Neural cell (in vitro differentiated cells): ENCODE measurements around the gene GPRIN1. TPM values are rescaled to one million over a fixed set of nuclear protein-coding genes. Genes with fewer than 3 reads are reported as not detected.

Experiments
- H2AFZ ChIP-seq: fragments of 200-600, 300-800 bp; sonication (generic), shearing (Covaris generic); 2 replicates; pipeline ENCODE4 v1.6.0; 2014; ENCODE audit warnings: low read depth, mild to moderate bottlenecking, antibody characterized with exemption, low read length, moderate library complexity
- H3F3A ChIP-seq: fragments of 200-600 bp; shearing (Covaris generic); 2 replicates; pipeline ENCODE4 v1.6.1; 2016; ENCODE audit warnings: mild to moderate bottlenecking, moderate library complexity, mixed read lengths, antibody characterized with exemption, low read length; ENCODE audit not compliant: insufficient read depth, poor library complexity, severe bottlenecking
- H3K27ac ChIP-seq: fragments of 200-600, 300-800 bp; sonication (generic), shearing (Covaris generic); 2 replicates; pipeline ENCODE4 v1.5.1; 2014; ENCODE audit warnings: mild to moderate bottlenecking, low read length, moderate library complexity
- H3K27me3 ChIP-seq: fragments of 300-800, 200-600 bp; sonication (generic), shearing (Covaris generic); 2 replicates; pipeline ENCODE4 v1.6.0; 2014; ENCODE audit warnings: mild to moderate bottlenecking, low read depth, low read length, moderate library complexity; ENCODE audit not compliant: insufficient read depth
- H3K36me3 ChIP-seq: fragments of 300-800, 200-600 bp; sonication (generic), shearing (Covaris generic); 2 replicates; pipeline ENCODE4 v1.5.1; 2014; ENCODE audit warnings: mild to moderate bottlenecking, antibody characterized with exemption, low read length, moderate library complexity; ENCODE audit not compliant: insufficient read depth
- H3K4me2 ChIP-seq: fragments of 300-800, 200-600 bp; sonication (generic), shearing (Covaris generic); 2 replicates; pipeline ENCODE4 v1.6.0; 2014; ENCODE audit warnings: mild to moderate bottlenecking, low read length
- H3K4me3 ChIP-seq: fragments of 300-800, 200-600 bp; sonication (generic), shearing (Covaris generic); 2 replicates; pipeline ENCODE4 v1.5.1; 2014; ENCODE audit warnings: mild to moderate bottlenecking, low read length, moderate library complexity
- H3K79me2 ChIP-seq: fragments of 200-600 bp; shearing (Covaris generic); replicated peaks from 2 replicates; pipeline ENCODE4 v1.6.0; 2014; ENCODE audit warnings: mild to moderate bottlenecking, low read length, moderate library complexity; ENCODE audit not compliant: insufficient read depth
- H3K9ac ChIP-seq: fragments of 300-800, 200-600 bp; sonication (generic), shearing (Covaris generic); 2 replicates; pipeline ENCODE4 v1.6.1; 2016; ENCODE audit warnings: mild to moderate bottlenecking, low read length, mixed read lengths
- H3K9me2 ChIP-seq: fragments of 200-600 bp; shearing (Covaris generic); 2 replicates; pipeline ENCODE4 v1.6.1; 2016; ENCODE audit warnings: mild to moderate bottlenecking, low read length, mixed read lengths; ENCODE audit not compliant: insufficient read depth
- H3K9me3 ChIP-seq: fragments of 200-600, 300-800 bp; sonication (generic), shearing (Covaris generic); 2 replicates; pipeline ENCODE4 v1.6.1; 2016; ENCODE audit warnings: mild to moderate bottlenecking, mixed run types, low read length, moderate library complexity, mixed read lengths
- H4K20me1 ChIP-seq: fragments of 200-600 bp; shearing (Covaris generic); 2 replicates; pipeline ENCODE4 v1.6.1; 2016; ENCODE audit warnings: mild to moderate bottlenecking, mixed run types; ENCODE audit not compliant: insufficient read depth
- EP300 ChIP-seq: fragments of 450-650 bp; conservative IDR thresholded peaks from 2 replicates; pipeline ENCODE4 v1.6.1; 2014; ENCODE audit warnings: antibody characterized with exemption, mild to moderate bottlenecking, moderate library complexity; ENCODE audit not compliant: poor library complexity, severe bottlenecking
- EZH2 ChIP-seq: fragments of 200-600, 300-800 bp; shearing (Covaris generic), sonication (generic); IDR thresholded peaks from 2 replicates; pipeline ENCODE4 v1.6.1; 2014; ENCODE audit warnings: antibody characterized with exemption, low read length, borderline replicate concordance, mild to moderate bottlenecking; ENCODE audit not compliant: insufficient read depth, poor library complexity, severe bottlenecking
- MXI1 ChIP-seq: fragments of 450-650 bp; conservative IDR thresholded peaks from 2 replicates; pipeline ENCODE4 v1.6.1; 2014; ENCODE audit warnings: antibody characterized with exemption, mild to moderate bottlenecking; ENCODE audit not compliant: poor library complexity, severe bottlenecking
- POLR2AphosphoS5 ChIP-seq: IDR thresholded peaks from 2 replicates; pipeline ENCODE4 v1.6.1; 2012
- RAD21 ChIP-seq: fragments of 450-650 bp; conservative IDR thresholded peaks from 2 replicates; pipeline ENCODE4 v1.6.1; 2014; ENCODE audit warnings: antibody characterized with exemption, mild to moderate bottlenecking, moderate library complexity
- REST ChIP-seq: IDR thresholded peaks from 2 replicates; pipeline ENCODE4 v1.6.1; 2012; ENCODE audit warnings: borderline replicate concordance
- SMC3 ChIP-seq: fragments of 450-650 bp; conservative IDR thresholded peaks from 2 replicates; pipeline ENCODE4 v1.6.1; 2014; ENCODE audit warnings: antibody characterized with exemption, mild to moderate bottlenecking, moderate library complexity; ENCODE audit not compliant: poor library complexity
- TAF1 ChIP-seq: IDR thresholded peaks from 2 replicates; pipeline ENCODE4 v1.6.1; 2012; ENCODE audit warnings: low read depth
- polyA plus RNA-seq: library from polyadenylated mRNA; depleted of rRNA; stranded (reverse); fragments of >200 nt; gene quantifications from 2 replicates; pipeline ENCODE4 v1.2.3, GENCODE V29; 2014
- TF ChIP-seq, protein P1 (sequence below): fragments of 450-650 bp; IDR thresholded peaks from 2 replicates; pipeline ENCODE4 v1.5.1; 2014; ENCODE audit warnings: antibody characterized with exemption, mild to moderate bottlenecking, moderate library complexity; ENCODE audit not compliant: poor library complexity, severe bottlenecking

GPRIN1 gene
- polyA plus RNA-seq, 1 donor from 2014 or later = 32.3 TPM

DNA sequence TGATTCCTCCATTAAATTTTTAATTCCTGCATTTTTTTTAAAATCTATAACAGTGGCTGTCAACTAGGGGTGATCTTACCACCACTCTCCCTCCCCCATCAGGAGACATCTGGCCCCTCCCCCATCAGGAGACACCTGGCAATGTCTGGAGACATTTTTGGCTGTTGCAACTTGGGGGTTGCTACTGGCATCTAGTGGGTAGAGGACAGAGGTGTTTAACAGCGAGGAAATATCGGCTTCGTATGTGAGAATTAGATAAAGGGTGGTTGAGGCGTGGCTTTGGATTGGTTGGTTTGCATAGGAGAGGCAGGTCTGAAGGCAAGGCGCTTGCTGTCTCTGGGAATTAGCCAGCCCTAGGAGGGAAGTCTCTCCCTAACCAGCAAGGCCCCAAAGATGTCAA, 50.3 kb downstream of the GPRIN1 start:
- Histone ChIP-seq H4K20me1 (no peaks in the 10 kb centered on the region), H3K4me3 (no peak overlapping the region), H3K27ac (no peak overlapping the region), H3K9me2 (no peaks in the 10 kb centered on the region), H3K4me2 (no peak overlapping the region), H3K9ac (no peak overlapping the region), H3K9me3 (no peaks in the 10 kb centered on the region), H3K36me3 (no peaks in the 10 kb centered on the region), H3K27me3 (no peaks in the 10 kb centered on the region), H2AFZ (no peak overlapping the region), H3F3A (no peaks in the 10 kb centered on the region), H3K79me2 (no peaks in the 10 kb centered on the region)
- no peak for TF ChIP-seq REST
- no peak for TF ChIP-seq SMC3
- TF ChIP-seq EP300 = no peak
- TF ChIP-seq, protein P1, sequence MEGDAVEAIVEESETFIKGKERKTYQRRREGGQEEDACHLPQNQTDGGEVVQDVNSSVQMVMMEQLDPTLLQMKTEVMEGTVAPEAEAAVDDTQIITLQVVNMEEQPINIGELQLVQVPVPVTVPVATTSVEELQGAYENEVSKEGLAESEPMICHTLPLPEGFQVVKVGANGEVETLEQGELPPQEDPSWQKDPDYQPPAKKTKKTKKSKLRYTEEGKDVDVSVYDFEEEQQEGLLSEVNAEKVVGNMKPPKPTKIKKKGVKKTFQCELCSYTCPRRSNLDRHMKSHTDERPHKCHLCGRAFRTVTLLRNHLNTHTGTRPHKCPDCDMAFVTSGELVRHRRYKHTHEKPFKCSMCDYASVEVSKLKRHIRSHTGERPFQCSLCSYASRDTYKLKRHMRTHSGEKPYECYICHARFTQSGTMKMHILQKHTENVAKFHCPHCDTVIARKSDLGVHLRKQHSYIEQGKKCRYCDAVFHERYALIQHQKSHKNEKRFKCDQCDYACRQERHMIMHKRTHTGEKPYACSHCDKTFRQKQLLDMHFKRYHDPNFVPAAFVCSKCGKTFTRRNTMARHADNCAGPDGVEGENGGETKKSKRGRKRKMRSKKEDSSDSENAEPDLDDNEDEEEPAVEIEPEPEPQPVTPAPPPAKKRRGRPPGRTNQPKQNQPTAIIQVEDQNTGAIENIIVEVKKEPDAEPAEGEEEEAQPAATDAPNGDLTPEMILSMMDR = no peak
- TF ChIP-seq RAD21 = no peak
- TF ChIP-seq TAF1 = no peak
- no peak for TF ChIP-seq POLR2AphosphoS5
- no peak for TF ChIP-seq MXI1
- no peak for TF ChIP-seq EZH2

DNA sequence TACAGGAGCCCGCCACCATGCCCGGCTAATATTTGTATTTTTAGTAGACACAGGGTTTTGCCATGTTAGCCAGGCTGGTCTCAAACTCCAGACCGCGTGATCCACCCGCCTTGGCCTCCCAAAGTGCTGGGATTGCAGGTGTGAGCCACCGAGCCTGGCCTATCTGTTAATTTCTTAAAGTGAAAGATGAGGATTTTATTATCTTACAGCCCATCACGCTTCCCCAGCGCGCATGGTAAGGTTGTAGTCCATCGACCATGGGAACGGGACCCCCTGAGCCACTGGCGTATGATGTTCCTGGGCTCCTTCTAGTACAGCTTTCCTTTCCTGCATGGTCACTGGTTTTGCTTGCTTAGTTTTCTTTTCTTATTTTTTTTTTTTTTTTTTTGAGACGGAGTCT, 52.1 kb downstream of the GPRIN1 start:
- Histone ChIP-seq H3K27ac (no peak overlapping the region), H3K9me3 (no peaks in the 10 kb centered on the region), H2AFZ (no peak overlapping the region), H3K4me2 (no peak overlapping the region), H3K79me2 (no peaks in the 10 kb centered on the region), H3K9me2 (no peaks in the 10 kb centered on the region), H3F3A (no peaks in the 10 kb centered on the region), H3K9ac (no peak overlapping the region), H3K4me3 (no peak overlapping the region), H3K27me3 (no peaks in the 10 kb centered on the region), H3K36me3 (no peaks in the 10 kb centered on the region), H4K20me1 (no peaks in the 10 kb centered on the region)
- TF ChIP-seq RAD21 (no peak), SMC3 (no peak), EP300 (no peak), TAF1 (no peak), MXI1 (no peak), REST (no peak), EZH2 (no peak), POLR2AphosphoS5 (no peak)
- TF ChIP-seq, protein P1 = no peak
